ENCODE results near the gene FUBP3.

FUBP3 gene

DNA sequence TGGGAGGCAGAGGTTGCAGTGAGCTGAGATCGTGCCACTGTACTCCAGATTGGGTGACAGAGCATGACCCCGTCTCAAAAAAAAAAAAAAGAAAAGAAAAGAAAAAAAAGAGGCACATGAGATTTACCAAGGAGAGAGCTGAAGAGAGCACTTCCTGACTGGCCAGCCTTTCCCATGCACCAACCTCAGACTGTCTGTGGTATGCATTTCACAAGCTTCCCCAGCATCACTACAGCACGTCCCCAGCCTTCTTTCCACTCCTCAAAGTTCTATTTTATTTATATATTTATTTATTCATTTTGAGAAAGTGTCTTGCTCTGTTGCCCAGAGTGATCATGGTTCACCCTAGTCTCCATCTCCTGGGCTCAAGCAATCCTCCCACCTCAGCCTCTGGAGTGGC is 13.6 kb upstream of the FUBP3 start:
- Histone ChIP-seq H3K27me3 (ENCODE audit: control insufficient read depth, insufficient read depth, low read length) (no peaks in the 10 kb centered on the region), H3K4me1 (ENCODE audit: control insufficient read depth, insufficient read depth, low read length) (no peaks in the 10 kb centered on the region), H3K4me3 (ENCODE audit: low read length) (no peak overlapping the region), H3K9ac (ENCODE audit: low read length) (no peak overlapping the region), H3K27ac (ENCODE audit: low read depth, low read length) (no peak overlapping the region), H3K36me3 (ENCODE audit: control insufficient read depth, insufficient read depth, low read length) (no peaks in the 10 kb centered on the region)

DNA sequence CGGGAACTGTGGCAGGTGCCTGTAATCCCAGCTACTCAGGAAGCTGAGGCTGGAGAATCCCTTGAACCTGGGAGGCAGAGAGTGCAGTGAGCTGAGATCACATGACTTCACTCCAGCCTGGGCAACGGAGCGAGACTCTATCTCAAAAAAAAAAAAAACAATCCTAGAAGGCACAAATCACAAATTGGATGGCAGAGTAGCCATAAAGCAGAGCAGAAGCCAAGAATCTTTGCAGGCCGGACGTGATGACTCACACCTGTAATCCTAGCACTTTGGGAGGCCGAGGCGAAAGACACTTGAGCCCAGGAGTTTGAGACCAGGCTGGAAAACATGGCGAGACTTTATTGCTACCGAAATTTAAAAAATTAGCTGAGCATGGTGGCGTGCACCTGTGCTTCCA is 9.2 kb upstream of the FUBP3 start:
- no peaks in the 10 kb centered on the region for H3K27me3 ChIP-seq (ENCODE audit: control insufficient read depth, insufficient read depth, low read length)
- H3K9ac ChIP-seq (ENCODE audit: low read length): no peak overlapping the region
- no peak overlapping the region for H3K4me3 ChIP-seq (ENCODE audit: low read length)
- no peaks in the 10 kb centered on the region for H3K36me3 ChIP-seq (ENCODE audit: control insufficient read depth, insufficient read depth, low read length)
- no peaks in the 10 kb centered on the region for H3K4me1 ChIP-seq (ENCODE audit: control insufficient read depth, insufficient read depth, low read length)
- no peak overlapping the region for H3K27ac ChIP-seq (ENCODE audit: low read depth, low read length)

DNA sequence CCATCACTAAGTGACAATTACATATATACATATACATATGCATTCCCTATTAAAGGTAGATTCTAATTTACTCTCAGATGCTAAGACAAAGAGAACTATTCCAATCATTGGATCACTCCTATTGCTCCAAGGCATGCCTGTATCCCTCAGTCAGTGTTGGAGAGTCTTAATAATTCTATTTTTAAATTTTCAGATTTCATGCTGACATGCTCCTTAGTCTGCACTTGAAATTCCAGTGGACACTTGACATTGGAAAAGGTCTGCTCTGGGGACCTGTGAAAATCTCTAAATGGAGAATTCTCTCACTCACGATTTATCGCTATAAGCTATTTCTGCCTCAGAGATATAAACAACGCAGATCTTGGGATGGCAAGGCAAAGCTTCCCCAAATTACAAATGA is 3.9 kb upstream of the FUBP3 start:
- Histone ChIP-seq H3K27me3 (ENCODE audit: control insufficient read depth, insufficient read depth, low read length) (no peaks in the 10 kb centered on the region), H3K27ac (ENCODE audit: low read depth, low read length) (no peak overlapping the region), H3K4me1 (ENCODE audit: control insufficient read depth, insufficient read depth, low read length) (peaks cover 4% of the 10 kb centered on the region), H3K9ac (ENCODE audit: low read length) (no peak overlapping the region), H3K4me3 (ENCODE audit: low read length) (no peak overlapping the region), H3K36me3 (ENCODE audit: control insufficient read depth, insufficient read depth, low read length) (no peaks in the 10 kb centered on the region)

DNA sequence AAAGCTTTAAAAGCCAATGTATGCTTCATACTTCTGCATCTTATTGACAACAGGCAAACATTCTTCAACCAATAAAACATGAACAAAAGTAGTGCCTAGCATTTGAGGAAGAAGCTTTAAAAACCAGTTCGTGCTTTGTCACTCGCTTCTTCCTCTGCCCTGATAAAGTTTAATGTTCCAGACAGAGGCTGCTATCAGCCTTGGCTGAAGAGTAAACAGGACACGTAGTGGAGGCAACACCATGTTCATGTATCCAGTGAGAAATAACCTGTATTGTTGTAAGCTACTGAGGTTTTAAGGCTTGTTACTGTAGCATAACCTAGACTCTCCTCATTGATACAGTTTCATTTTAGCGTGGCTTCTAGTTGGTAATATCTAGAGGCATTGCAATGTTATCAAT is 3.2 kb upstream of the FUBP3 start:
- H3K27ac ChIP-seq (ENCODE audit: low read depth, low read length): no peak overlapping the region
- peaks cover 11% of the 10 kb centered on the region for H3K4me1 ChIP-seq (ENCODE audit: control insufficient read depth, insufficient read depth, low read length)
- H3K9ac ChIP-seq (ENCODE audit: low read length): no peak overlapping the region
- peaks cover 5% of the 10 kb centered on the region for H3K36me3 ChIP-seq (ENCODE audit: control insufficient read depth, insufficient read depth, low read length)
- no peak overlapping the region for H3K4me3 ChIP-seq (ENCODE audit: low read length)
- no peaks in the 10 kb centered on the region for H3K27me3 ChIP-seq (ENCODE audit: control insufficient read depth, insufficient read depth, low read length)

DNA sequence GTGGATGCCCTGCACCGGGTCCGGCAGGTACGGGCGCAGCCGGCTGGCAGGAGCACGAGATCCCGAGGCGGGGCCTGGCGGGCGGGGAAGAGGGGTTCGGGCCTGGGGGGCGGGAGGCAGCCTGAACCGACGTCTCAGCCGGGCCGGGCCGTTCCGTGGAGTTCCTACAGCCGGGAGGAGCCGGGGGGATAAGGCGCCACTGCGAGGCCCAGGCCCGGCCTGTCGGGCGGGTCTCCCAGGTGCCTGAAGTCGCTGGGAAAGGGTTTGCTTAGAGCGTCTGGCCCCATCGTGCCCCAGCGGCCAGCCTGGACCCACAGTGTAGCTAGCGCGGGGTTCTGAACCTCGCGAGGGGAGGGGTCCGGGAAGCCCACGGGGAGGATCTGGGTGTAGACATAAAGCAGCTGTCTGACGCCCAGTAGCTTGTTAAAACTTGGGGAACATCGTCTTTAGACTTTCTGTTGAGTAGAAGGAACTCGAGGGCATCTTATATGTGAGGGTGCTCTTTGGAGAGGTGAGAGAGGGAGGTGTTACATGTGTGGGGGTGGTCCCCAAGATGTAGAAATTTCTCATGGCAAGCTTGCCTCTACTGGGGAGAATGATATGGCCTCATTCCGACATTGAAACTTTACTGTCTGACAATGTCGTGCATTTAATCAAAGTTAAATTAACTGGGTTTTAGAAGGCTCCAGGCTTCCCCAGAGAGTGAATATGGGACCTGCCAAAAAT is 524 bp downstream of the FUBP3 start:
- Histone ChIP-seq H3K27ac (ENCODE audit: low read depth, low read length) (peak overlapping the region; percentile 92), H3K4me1 (ENCODE audit: control insufficient read depth, insufficient read depth, low read length) (peaks cover 11% of the 10 kb centered on the region), H3K27me3 (ENCODE audit: control insufficient read depth, insufficient read depth, low read length) (no peaks in the 10 kb centered on the region), H3K4me3 (ENCODE audit: low read length) (peak overlapping the region; percentile 97), H3K9ac (ENCODE audit: low read length) (peak overlapping the region; percentile 64), H3K36me3 (ENCODE audit: control insufficient read depth, insufficient read depth, low read length) (peaks cover 5% of the 10 kb centered on the region)

DNA sequence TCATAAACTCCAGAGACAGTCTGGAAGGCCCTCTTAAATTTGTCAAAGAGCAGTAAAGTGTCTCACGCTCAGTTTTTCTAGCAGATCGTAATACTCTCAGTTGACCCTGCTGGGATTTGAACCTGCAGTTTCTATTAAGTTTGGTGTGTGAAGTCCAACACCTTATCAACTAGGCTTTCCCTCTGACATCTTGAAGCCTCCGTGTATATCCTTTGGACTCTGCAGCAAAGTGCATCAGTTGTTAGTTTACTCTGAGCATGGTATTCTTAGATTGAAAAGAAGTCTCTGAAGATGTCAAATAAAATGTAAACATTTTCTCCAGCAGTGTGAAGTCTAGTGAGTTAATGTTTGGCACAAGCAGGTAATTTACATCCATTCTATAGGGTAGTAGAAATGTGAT is 2.4 kb downstream of the FUBP3 start:
- H3K27me3 ChIP-seq (ENCODE audit: control insufficient read depth, insufficient read depth, low read length): no peaks in the 10 kb centered on the region
- H3K4me1 ChIP-seq (ENCODE audit: control insufficient read depth, insufficient read depth, low read length): peaks cover 11% of the 10 kb centered on the region
- no peak overlapping the region for H3K9ac ChIP-seq (ENCODE audit: low read length)
- H3K27ac ChIP-seq (ENCODE audit: low read depth, low read length): no peak overlapping the region
- peaks cover 7% of the 10 kb centered on the region for H3K36me3 ChIP-seq (ENCODE audit: control insufficient read depth, insufficient read depth, low read length)
- no peak overlapping the region for H3K4me3 ChIP-seq (ENCODE audit: low read length)

DNA sequence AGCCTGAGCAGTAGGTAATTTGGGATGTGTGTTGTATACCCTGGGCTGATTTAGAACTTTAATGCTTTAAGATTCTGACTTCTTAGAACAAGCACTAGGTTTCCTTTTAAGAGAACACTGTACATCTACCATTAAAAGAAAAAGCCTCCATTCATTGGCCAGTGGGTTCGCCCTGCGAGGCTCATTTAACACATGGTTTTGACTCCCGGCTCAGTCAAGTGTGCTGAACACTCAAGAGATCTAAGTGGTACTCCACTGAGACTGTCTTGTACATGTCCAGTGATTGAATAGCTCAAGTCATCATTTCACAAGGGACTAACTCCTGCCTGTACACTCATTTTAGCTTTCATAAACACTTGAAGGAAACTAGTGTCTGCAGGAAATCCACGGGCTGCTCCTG is 3.9 kb downstream of the FUBP3 start:
- Histone ChIP-seq H3K4me3 (ENCODE audit: low read length) (no peak overlapping the region), H3K9ac (ENCODE audit: low read length) (no peak overlapping the region), H3K4me1 (ENCODE audit: control insufficient read depth, insufficient read depth, low read length) (peaks cover 11% of the 10 kb centered on the region), H3K27ac (ENCODE audit: low read depth, low read length) (no peak overlapping the region), H3K36me3 (ENCODE audit: control insufficient read depth, insufficient read depth, low read length) (peaks cover 7% of the 10 kb centered on the region), H3K27me3 (ENCODE audit: control insufficient read depth, insufficient read depth, low read length) (no peaks in the 10 kb centered on the region)

DNA sequence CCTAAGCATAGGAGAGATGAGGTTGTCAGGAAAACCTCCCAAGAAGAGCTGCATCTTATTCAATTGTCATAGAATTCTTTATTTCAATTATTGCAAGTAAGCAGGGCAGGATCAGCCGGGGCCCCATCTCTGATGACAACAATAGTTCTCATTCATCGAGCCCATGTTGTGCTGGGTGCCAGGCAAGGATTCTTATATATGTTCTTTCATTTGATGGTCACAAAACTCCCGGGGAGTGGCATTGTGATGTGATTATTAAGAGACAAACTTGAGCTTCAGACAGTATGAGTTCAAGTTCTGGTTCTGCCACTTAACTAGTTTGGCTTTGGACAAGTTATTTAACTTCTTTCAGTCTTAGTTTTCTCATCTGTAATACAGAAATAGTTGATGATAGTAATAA is 8.5 kb downstream of the FUBP3 start:
- Histone ChIP-seq H3K36me3 (ENCODE audit: control insufficient read depth, insufficient read depth, low read length) (peaks cover 2% of the 10 kb centered on the region), H3K9ac (ENCODE audit: low read length) (no peak overlapping the region), H3K27ac (ENCODE audit: low read depth, low read length) (no peak overlapping the region), H3K4me1 (ENCODE audit: control insufficient read depth, insufficient read depth, low read length) (no peaks in the 10 kb centered on the region), H3K27me3 (ENCODE audit: control insufficient read depth, insufficient read depth, low read length) (no peaks in the 10 kb centered on the region), H3K4me3 (ENCODE audit: low read length) (no peak overlapping the region)

DNA sequence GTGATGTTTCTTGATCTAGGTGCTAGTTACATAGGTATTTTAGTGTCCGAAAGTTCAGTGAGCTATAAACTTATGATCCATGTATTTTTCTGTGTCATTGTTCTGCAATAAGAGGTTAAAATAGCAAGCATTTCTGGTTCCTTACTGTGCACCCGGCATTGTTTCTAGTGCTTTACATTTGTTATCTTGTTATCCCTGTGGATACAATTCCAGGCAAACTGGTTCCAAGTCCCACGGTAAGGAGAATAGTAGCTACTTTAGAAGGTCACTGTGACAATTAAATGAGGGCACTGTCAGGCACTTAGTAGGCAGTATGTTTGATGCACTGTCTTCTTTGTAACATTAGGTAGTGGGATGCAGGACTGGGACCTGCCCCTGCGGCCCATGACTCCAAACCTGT is 9.0 kb downstream of the FUBP3 start:
- no peak overlapping the region for H3K9ac ChIP-seq (ENCODE audit: low read length)
- H3K27me3 ChIP-seq (ENCODE audit: control insufficient read depth, insufficient read depth, low read length): no peaks in the 10 kb centered on the region
- no peak overlapping the region for H3K4me3 ChIP-seq (ENCODE audit: low read length)
- no peak overlapping the region for H3K27ac ChIP-seq (ENCODE audit: low read depth, low read length)
- H3K4me1 ChIP-seq (ENCODE audit: control insufficient read depth, insufficient read depth, low read length): no peaks in the 10 kb centered on the region
- peaks cover 2% of the 10 kb centered on the region for H3K36me3 ChIP-seq (ENCODE audit: control insufficient read depth, insufficient read depth, low read length)

DNA sequence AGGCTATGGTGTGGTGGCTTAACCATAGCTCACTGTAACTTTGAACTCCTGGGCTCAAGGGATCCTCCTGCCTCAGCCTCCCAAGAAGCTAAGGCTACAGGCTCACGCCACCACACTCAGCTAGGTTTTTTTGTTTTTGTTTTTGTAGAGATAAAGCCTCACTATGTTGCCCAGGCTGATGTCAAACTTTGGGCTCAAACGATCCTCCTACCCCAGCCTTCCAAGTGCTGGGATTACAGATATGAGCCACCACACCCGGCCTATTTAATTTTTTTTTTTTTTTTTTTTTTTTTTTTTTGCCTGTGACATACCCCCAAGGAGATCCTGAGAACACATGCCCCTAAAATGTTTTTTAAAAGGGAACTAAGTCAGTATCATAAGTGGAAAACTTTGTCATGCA is 10.4 kb downstream of the FUBP3 start:
- H3K27me3 ChIP-seq (ENCODE audit: control insufficient read depth, insufficient read depth, low read length): no peaks in the 10 kb centered on the region
- no peaks in the 10 kb centered on the region for H3K4me1 ChIP-seq (ENCODE audit: control insufficient read depth, insufficient read depth, low read length)
- H3K36me3 ChIP-seq (ENCODE audit: control insufficient read depth, insufficient read depth, low read length): peaks cover 2% of the 10 kb centered on the region
- H3K4me3 ChIP-seq (ENCODE audit: low read length): no peak overlapping the region
- no peak overlapping the region for H3K27ac ChIP-seq (ENCODE audit: low read depth, low read length)
- H3K9ac ChIP-seq (ENCODE audit: low read length): no peak overlapping the region

DNA sequence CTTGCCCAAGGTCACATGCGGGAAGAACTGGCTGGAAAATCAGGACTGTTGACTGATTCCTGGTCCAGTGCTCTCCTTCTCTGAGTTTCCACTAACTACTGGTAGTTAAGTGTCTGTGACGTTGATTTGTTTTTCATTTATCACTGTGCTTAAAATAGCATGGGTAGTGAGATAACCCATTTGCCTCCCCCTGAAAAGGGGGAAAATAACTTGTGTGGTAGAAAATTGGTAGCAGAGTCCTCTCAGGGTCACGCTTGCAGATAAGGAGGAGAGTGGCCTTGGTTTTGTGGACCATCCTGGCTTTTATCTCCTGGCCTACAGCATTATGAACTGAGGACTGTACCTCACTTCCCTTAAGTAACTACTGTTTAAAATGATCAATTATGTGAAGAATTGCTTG is 10.9 kb downstream of the FUBP3 start:
- no peaks in the 10 kb centered on the region for H3K27me3 ChIP-seq (ENCODE audit: control insufficient read depth, insufficient read depth, low read length)
- no peak overlapping the region for H3K4me3 ChIP-seq (ENCODE audit: low read length)
- no peak overlapping the region for H3K27ac ChIP-seq (ENCODE audit: low read depth, low read length)
- no peaks in the 10 kb centered on the region for H3K36me3 ChIP-seq (ENCODE audit: control insufficient read depth, insufficient read depth, low read length)
- no peak overlapping the region for H3K9ac ChIP-seq (ENCODE audit: low read length)
- H3K4me1 ChIP-seq (ENCODE audit: control insufficient read depth, insufficient read depth, low read length): no peaks in the 10 kb centered on the region

DNA sequence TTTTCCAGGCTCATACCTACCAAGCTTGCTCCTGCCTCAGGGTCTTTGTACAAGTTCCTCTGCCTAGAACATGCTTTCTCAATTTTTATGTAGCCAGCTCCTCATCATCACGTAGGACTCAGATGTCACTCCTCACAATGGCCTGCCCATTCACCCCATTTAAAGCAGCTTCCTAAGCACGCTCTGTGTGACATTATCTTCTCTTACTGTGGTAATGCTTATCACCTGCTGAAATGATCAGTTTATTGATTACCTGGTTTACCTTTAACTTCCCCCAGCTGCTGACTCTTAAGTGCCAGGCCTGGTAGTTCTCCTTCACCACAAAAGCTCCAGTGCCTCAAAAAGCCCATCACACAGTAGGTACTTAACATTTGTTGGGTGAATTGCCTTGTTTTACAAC is 13.6 kb downstream of the FUBP3 start:
- H3K9ac ChIP-seq (ENCODE audit: low read length): no peak overlapping the region
- peaks cover 7% of the 10 kb centered on the region for H3K36me3 ChIP-seq (ENCODE audit: control insufficient read depth, insufficient read depth, low read length)
- H3K27me3 ChIP-seq (ENCODE audit: control insufficient read depth, insufficient read depth, low read length): no peaks in the 10 kb centered on the region
- no peak overlapping the region for H3K27ac ChIP-seq (ENCODE audit: low read depth, low read length)
- no peak overlapping the region for H3K4me3 ChIP-seq (ENCODE audit: low read length)
- no peaks in the 10 kb centered on the region for H3K4me1 ChIP-seq (ENCODE audit: control insufficient read depth, insufficient read depth, low read length)

DNA sequence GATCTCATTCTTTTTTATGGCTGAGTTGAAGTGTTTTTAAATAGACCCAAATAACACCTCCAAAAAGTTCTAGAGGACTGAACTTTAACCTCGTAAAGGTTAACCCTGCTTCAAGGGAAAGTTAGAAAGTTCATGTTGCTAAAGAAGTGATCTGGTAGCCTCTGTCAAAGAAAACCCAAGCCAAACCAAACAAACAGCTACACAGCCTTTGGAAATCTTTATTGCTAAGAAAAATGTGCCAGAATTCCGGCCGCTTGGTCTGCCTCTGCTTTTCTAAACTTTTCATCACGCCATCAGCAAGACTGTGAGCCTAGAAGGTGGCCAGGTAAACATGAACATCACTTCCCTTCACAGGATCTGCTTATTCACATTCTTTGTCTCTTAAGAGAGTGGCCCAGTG is 17.9 kb downstream of the FUBP3 start:
- Histone ChIP-seq H3K36me3 (ENCODE audit: control insufficient read depth, insufficient read depth, low read length) (peaks cover 16% of the 10 kb centered on the region), H3K4me1 (ENCODE audit: control insufficient read depth, insufficient read depth, low read length) (no peaks in the 10 kb centered on the region), H3K4me3 (ENCODE audit: low read length) (no peak overlapping the region), H3K27me3 (ENCODE audit: control insufficient read depth, insufficient read depth, low read length) (no peaks in the 10 kb centered on the region), H3K9ac (ENCODE audit: low read length) (no peak overlapping the region), H3K27ac (ENCODE audit: low read depth, low read length) (no peak overlapping the region)

Measured in rectal smooth muscle tissue (tissue), 1 donor.